GM19351 (cell line): ENCODE results near the gene STOML1.

Experiments
- ATAC-seq: cut with Tn5 transposase; IDR thresholded peaks from one replicate; pipeline ENCODE4 v1.9.1; 2021; ENCODE audit warnings: mild to moderate bottlenecking, moderate library complexity; ENCODE audit not compliant: unreplicated experiment

Gene STOML1, protein sequence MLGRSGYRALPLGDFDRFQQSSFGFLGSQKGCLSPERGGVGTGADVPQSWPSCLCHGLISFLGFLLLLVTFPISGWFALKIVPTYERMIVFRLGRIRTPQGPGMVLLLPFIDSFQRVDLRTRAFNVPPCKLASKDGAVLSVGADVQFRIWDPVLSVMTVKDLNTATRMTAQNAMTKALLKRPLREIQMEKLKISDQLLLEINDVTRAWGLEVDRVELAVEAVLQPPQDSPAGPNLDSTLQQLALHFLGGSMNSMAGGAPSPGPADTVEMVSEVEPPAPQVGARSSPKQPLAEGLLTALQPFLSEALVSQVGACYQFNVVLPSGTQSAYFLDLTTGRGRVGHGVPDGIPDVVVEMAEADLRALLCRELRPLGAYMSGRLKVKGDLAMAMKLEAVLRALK

DNA sequence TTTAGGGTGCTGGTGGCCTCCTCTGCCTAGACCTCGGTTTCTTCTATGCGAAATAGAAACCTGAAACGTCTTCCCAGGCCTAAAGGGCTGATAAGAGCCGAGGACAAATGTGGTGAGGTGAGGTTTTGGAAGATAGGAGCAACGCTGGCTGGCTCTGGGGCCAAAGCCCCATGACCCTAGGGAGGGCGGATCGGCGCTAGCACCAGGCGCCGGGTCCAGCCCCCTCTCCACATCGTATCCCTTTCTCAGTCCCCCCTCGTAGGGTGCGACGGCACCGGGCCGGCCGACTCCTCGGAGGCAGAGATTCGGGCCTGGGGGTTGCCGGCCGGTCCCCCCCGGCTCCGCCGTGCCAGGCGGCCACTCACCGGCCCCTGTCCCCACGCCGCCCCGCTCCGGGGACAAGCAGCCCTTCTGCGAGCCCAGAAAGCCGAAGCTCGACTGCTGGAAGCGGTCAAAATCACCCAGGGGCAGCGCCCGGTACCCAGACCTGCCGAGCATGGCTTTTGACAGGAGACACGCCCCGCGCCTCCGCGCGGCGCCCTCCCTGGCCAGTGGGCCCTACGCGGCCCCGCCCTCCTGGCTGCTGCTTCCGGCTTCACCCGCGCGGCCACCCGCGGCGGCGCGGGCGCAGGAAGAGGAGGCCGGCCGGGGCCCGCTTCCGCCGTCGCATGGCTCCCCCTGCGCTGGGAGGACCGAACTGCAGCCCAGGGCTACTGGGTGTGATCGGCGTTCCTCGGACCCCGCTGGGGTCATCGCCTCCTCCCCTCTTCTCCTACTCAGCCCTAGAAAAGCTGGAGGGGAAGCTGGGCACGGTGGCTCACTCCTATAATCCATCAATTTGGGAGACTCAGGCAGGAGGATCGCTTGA is at the start of gene STOML1:
Gene STOML1 (minus strand): TSS at position 570 of the 868 bp plus-strand sequence. CDS start 72 bp downstream, at position 498.
- ATAC-seq, result peak; percentile 64

- no peak for ATAC-seq
Measured at GRCh38 chr15:74041311-74041756, 49.2 kb upstream of the STOML1 start.

DNA sequence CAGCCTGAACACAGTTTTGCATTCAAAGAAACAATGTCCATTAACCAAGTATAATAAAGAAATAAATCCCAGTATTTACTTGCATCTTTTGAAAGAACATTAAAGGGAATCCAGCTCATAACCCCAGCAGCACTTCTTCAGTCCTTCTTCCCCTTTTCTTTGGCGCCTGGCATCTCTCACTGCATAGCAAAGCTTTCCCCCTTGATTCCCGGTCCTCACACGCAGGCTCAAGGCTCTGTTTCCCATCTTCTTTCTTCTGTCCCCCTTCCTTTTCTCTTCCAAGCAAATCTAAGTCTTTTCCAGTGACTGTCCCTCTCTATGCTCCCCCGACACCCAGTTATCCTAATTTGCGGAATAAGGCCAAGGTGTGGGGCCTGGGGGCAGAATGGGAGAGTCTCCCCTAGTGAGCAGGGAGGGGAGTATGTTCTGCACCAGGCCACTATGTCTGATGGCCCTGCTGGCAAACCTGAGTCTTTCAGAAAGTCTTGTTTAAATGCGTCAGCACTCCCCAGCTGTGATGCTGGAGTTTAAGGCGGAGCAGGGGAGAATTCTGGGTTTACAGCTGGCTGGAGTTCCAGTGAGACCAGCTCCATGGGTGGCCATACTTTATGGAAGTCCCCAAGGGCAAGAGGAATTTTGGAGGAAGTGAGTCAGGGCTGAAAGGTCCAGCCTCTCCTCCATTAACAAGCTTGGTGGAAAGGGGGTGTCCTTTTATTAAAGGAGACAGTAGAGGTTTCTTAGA is 48.2 kb upstream of the STOML1 start:
- no peak for ATAC-seq

DNA sequence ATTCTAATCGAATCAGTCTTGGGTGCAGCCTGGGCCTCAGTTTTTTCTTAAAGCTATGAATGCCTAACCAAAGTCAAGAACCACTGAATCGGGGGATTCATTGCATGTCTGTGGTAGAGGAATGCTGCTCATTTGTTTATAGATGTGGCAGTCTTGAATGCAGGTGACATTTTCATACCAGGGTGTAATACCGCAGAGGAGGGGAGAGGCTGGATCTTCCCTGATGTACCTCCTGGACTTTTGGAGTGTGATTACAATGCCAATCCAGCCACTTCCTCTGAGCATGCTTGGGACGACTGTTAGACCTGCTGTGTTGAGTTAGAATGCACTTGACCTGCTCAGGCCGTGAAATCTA is 47.5 kb upstream of the STOML1 start:
- ATAC-seq, result no peak

DNA sequence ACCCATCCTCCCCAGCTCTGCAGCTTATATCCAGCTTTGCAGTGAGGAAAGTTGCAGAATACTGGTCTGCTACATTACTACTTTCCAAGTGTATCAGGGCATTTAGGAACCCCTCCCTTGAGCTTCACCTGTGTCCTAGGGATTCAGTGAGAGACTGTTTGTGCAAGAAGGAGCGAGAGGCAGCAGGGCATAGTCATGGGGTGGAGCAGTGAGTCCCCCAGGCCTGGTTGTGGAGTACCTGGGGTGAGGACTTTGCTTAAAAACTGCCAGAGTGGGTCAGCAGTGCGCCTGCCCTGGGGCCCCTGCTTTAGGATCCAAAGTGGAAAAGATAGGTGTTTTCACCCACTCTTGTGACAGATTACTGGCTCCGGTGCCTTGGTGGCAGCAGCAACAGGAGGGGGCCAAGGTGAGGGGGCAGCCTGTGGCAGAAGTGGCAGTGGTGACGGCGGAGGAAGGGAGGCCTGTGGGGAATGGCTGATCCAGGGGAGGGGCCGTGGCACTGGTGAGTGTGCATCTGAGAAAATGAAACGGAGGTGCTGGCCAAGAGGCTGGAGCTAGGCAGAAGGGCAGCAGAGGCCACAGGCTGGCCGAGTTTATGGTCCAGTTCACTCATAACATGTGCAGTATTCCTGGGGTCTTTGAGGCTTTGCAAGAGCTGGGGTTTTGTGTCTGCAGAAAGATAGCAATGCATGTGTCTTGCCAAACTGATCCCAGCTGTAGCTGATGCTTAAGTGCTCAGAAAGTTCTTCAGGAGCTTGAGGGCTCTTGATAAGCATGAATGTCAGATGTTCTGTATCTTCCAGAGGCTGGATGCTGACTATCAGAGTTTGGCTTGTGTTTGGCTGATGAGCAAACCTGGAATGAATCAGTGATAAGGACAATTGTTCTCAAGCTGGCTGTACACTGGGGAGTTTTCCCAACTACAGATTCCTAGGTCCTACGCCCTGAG is 46.9 kb upstream of the STOML1 start:
- no peak for ATAC-seq

GRCh38 chr15:74037171-74038117 is 45.3 kb upstream of the STOML1 start:
- no peak for ATAC-seq

DNA sequence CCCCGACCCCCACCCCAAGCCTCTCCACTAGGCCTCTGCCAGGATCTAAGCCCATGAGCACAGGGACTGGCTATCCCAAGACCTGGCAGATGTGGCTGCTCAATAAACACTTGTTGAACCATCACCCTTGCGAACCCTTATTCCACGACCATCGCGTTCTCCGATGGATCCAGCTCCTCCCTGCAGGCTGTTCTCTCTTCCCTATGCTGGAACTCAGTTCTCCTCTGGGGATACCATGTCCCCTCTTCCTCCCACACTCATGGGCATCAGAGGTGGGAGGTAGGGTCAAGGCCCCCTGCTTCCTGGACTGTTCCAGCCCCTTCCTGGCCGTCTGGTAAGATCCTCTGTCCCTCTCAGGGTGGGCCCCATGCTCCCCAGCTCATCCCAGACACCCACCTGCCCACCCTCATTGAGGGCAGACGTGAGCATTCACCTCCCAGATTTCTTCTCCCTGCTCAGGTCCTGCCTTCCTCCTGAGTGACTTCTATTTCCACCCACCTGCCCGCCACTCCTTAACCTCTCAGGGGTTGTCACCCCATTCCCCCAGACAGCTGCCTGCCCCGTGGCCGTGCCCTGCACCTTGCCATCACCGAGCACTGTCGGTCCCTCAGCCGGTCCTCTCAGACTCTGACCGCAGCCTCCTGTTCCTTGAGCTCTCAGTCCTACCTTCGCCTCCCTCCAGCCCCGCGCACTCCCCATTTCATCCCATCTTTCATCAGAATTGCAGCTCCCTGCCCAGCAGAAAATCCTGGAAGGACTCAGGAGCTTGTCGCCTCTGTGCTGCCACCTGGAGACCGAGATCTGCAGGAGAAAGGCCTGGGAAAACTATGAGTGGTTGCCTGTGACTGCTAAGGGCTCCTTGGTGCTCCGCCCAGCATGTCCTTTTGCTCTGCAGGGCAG is 44.4 kb upstream of the STOML1 start:
- no peak for ATAC-seq

DNA sequence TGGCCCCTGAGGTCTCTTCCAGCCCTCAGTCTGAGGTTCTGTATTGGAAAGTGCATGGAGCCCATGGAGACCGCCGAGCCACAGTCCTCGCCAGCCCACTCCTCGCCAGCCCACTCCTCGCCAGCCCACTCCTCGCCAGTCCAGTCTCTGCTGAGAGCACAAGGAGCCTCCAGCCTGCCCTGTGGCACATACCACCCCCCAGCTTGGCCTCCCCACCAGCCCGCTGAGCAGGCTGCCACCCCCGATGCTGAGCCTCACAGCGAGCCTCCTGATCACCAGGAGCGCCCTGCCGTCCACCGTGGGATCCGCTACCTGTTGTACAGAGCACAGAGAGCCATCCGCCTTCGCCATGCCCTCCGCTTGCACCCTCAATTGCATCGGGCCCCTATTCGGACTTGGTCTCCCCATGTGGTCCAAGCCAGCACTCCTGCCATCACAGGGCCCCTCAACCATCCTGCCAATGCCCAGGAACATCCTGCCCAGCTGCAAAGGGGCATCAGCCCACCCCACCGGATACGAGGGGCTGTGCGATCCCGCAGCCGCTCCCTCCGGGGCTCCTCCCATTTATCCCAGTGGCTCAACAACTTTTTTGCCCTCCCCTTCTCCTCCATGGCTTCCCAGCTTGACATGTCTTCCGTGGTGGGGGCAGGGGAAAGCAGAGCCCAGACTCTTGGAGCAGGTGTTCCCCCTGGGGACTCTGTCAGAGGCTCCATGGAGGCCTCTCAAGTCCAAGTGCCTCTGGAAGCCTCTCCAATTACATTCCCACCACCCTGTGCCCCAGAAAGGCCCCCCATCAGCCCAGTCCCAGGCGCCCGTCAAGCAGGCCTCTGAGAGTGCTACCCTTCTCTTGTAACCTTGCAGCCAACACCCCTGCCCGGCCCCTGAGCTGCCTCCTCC is 43.3 kb upstream of the STOML1 start:
- no peak for ATAC-seq

DNA sequence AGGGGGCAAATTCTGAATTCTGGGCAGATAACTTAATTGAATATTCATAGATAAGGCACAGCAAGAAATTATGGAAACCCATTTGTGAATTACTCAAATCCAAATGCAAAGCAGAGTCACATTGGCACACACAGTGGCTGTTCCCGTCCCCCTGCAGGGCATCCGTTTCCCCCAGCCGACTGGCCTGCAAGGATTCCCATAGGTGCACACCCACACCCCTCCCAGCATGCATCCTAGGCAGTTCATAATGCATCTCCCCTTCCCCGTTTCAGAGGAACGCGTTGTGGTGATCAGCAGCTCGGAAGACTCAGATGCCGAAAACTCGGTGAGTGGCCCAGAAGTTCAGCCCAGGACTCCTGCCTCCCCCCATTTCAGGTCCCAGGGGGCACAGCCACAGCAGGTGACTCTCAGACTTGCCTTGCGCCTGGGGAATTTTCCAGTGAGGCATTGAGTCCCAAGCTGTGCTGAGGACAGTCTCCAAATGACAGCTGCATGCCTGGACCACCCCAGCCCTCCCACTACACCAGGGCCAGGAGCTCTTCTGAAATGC is 42.2 kb upstream of the STOML1 start:
- ATAC-seq, result no peak

DNA sequence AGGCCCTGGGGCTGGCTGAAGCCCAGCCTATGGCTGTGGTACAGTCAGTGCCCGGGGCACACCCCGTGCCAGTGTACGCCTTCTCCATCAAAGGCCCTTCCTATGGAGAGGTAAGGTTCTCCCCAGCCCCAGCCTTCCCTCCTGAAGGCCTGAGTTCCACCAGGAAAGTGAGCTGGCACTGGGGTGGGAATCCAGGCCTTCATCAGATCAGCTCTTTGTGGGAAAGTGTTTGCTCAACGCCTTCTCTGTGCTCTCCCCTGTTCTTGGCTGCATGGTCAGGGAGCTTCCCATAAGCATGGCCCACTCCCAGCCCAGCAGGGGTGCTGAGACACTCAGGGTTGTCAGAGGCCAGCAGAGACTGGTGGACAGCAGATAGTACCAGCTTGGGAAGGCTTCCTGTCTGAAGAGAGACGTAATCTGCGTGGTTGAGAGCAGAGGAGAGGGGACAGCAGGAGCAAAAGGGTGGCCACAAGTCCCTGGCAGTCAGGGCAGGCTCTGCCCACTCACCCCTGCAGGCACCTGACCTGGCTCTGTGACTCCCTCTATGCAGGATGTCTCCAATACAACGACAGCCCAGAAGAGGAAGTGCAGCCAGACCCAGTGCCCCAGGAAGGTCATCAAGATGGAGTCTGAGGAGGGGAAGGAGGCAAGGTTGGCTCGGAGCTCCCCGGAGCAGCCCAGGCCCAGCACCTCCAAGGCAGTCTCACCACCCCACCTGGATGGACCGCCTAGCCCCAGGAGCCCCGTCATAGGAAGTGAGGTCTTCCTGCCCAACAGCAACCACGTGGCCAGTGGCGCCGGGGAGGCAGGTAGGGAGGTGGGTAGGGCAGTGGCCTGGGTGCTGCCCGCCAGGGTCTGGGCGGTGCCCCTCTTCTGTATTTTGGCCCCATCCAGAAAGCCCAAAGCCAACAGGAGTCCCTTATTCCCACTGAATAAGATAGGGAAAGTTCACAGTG is 40.8 kb upstream of the STOML1 start:
- no peak for ATAC-seq

- no peak for ATAC-seq
Measured at GRCh38 chr15:74032046-74032445, 40.0 kb upstream of the STOML1 start.

- no peak for ATAC-seq
Measured at GRCh38 chr15:74028646-74029045, 36.6 kb upstream of the STOML1 start.

GRCh38 chr15:74027688-74028087 is 35.6 kb upstream of the STOML1 start:
- no peak for ATAC-seq

DNA sequence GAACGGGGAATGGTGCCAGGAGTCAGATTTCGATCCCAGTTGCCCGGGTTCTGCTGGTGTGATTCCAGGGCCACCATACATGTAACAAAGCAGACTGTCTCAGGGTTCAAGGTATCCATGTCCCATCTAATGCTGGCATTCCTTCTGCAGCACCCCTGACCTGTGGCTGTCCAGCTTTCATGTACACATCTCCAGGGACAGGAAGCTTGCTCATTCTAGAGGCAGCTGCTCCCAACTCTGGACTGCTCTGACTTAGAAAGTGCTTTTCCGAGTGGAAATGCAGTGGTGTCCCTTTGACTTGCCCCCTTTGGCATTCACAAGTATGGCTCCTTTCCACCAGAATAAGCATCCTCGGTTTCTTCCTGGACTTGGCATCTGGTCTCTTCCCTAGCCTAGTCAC is 33.3 kb upstream of the STOML1 start:
- ATAC-seq, result no peak

GRCh38 chr15:74024687-74025086 is 32.6 kb upstream of the STOML1 start:
- ATAC-seq, result no peak
